HepG2 (cell line): Measurements from ENCODE around the gene NFAT5. TPM values are rescaled to one million over a fixed set of nuclear protein-coding genes. Genes with fewer than 3 reads are reported as not detected.

Experiments used
- BORCS8-MEF2B ChIP-seq: sonication (generic); formaldehyde crosslinking; IDR thresholded peaks from 2 replicates; pipeline ENCODE4 v1.8.0; 2022; ENCODE audit warnings: mild to moderate bottlenecking, missing genetic modification reagents
- CREBL2 ChIP-seq: sonication (generic); formaldehyde crosslinking; IDR thresholded peaks from 2 replicates; pipeline ENCODE4 v1.8.1; 2023; ENCODE audit warnings: missing genetic modification reagents, mild to moderate bottlenecking, borderline replicate concordance
- DMAP1 ChIP-seq: IDR thresholded peaks from 2 replicates; pipeline ENCODE4 v1.6.1; 2016
- FUBP1 ChIP-seq: sonication (generic); formaldehyde crosslinking; IDR thresholded peaks from 2 replicates; pipeline ENCODE4 v1.5.1; 2020; ENCODE audit warnings: missing genetic modification reagents, mild to moderate bottlenecking, borderline replicate concordance
- GPN1 ChIP-seq: sonication (generic); formaldehyde crosslinking; IDR thresholded peaks from 2 replicates; pipeline ENCODE4 v1.5.1; 2020; ENCODE audit warnings: missing genetic modification reagents, borderline replicate concordance
- ISX ChIP-seq: sonication (generic); formaldehyde crosslinking; conservative IDR thresholded peaks from 2 replicates; pipeline ENCODE4 v1.5.0; 2020; ENCODE audit warnings: missing genetic modification reagents
- KAT7 ChIP-seq: IDR thresholded peaks from 2 replicates; pipeline ENCODE4 v1.6.1; 2018; ENCODE audit warnings: borderline replicate concordance, missing compliant biosample characterization
- NONO ChIP-seq, 2 experiments: fragments of 450-650 bp in 1 of 2; sonication (generic) in 1 of 2; formaldehyde crosslinking in 1 of 2; IDR thresholded peaks in 1 of 2; conservative IDR thresholded peaks in 1 of 2; 2 replicates each; pipeline versions ENCODE4 v1.6.1 to v1.8.0; 2017 to 2022; ENCODE audit warnings: mild to moderate bottlenecking in 1 of 2, missing genetic modification reagents in 1 of 2, moderate library complexity in 1 of 2
- RARA ChIP-seq: IDR thresholded peaks from 2 replicates; pipeline ENCODE4 v1.6.1; 2016; ENCODE audit warnings: missing genetic modification reagents, missing compliant biosample characterization
- TARDBP ChIP-seq: sonication (generic); formaldehyde crosslinking; IDR thresholded peaks from 2 replicates; pipeline ENCODE4 v1.8.0; 2022; ENCODE audit warnings: mild to moderate bottlenecking, missing genetic modification reagents
- TSC22D2 ChIP-seq: sonication (generic); formaldehyde crosslinking; IDR thresholded peaks from 2 replicates; pipeline ENCODE4 v1.5.1; 2020; ENCODE audit warnings: missing genetic modification reagents, mild to moderate bottlenecking, borderline replicate concordance
- ZBTB3 ChIP-seq: sonication (generic); formaldehyde crosslinking; IDR thresholded peaks from 2 replicates; pipeline ENCODE4 v1.4.0; 2020; ENCODE audit warnings: low read depth, mild to moderate bottlenecking, moderate library complexity, missing genetic modification reagents, borderline replicate concordance
- ZMAT5 ChIP-seq: sonication (generic); formaldehyde crosslinking; IDR thresholded peaks from 2 replicates; pipeline ENCODE4 v1.5.0; 2020; ENCODE audit warnings: mild to moderate bottlenecking, low read depth, missing genetic modification reagents, borderline replicate concordance
- ZNF10 ChIP-seq: sonication (generic); formaldehyde crosslinking; IDR thresholded peaks from 2 replicates; pipeline ENCODE4 v1.4.0; 2020; ENCODE audit warnings: mild to moderate bottlenecking, low read depth, missing genetic modification reagents, borderline replicate concordance
- ZNF337 ChIP-seq: sonication (generic); formaldehyde crosslinking; IDR thresholded peaks from 2 replicates; pipeline ENCODE4 v1.5.1; 2020; ENCODE audit warnings: missing genetic modification reagents, low read depth, mild to moderate bottlenecking, borderline replicate concordance
- ZNF350 ChIP-seq: sonication (generic); formaldehyde crosslinking; IDR thresholded peaks from 2 replicates; pipeline ENCODE4 v1.4.0; 2020; ENCODE audit warnings: mild to moderate bottlenecking, low read depth, missing genetic modification reagents, borderline replicate concordance
- ZNF431 ChIP-seq: sonication (generic); formaldehyde crosslinking; IDR thresholded peaks from 2 replicates; pipeline ENCODE4 v1.9.0; 2022; ENCODE audit warnings: missing genetic modification reagents, low read depth, mild to moderate bottlenecking, borderline replicate concordance
- ZNF530 ChIP-seq: sonication (generic); formaldehyde crosslinking; IDR thresholded peaks from 2 replicates; pipeline ENCODE4 v1.5.0; 2020; ENCODE audit warnings: low read depth, mild to moderate bottlenecking, missing genetic modification reagents
- ZNF749 ChIP-seq: sonication (generic); formaldehyde crosslinking; IDR thresholded peaks from 2 replicates; pipeline ENCODE4 v1.8.0; 2022; ENCODE audit warnings: mild to moderate bottlenecking, missing genetic modification reagents, moderate library complexity, borderline replicate concordance
- ZNF792 ChIP-seq: IDR thresholded peaks from 2 replicates; pipeline ENCODE4 v1.6.1; 2016
- polyA plus RNA-seq, 8 experiments: library from polyadenylated mRNA; depleted of rRNA in 3 of 8; stranded (reverse) in 7 of 8; unstranded in 1 of 8; fragments of >200 nt; fragmentation: Illumina TruSeq in 4 of 8; extraction: Trizol in 4 of 8; gene quantifications; 2 replicates each; pipeline versions ENCODE4 v1.2.1 to v1.2.3, GENCODE V29; 2011 to 2016; ENCODE audit warnings: low read depth in 4 of 8, missing spikeins in 1 of 8, mixed read lengths in 1 of 8; ENCODE audit not compliant: insufficient read depth in 1 of 8
- total RNA-seq, 5 experiments: library from RNA; depleted of rRNA; stranded (reverse); fragments of >200 nt; fragmentation: Illumina TruSeq; extraction: Trizol; gene quantifications; 2 replicates each; pipeline ENCODE4 v1.2.3, GENCODE V29; 2016; ENCODE audit warnings: low read depth in 1 of 5
- TF ChIP-seq, protein P1 (sequence below): sonication (generic); formaldehyde crosslinking; IDR thresholded peaks from 2 replicates; pipeline ENCODE4 v1.5.0; 2020; ENCODE audit warnings: missing genetic modification reagents
- TF ChIP-seq, protein P2 (sequence below): sonication (generic); formaldehyde crosslinking; IDR thresholded peaks from 2 replicates; pipeline ENCODE4 v1.8.1; 2022; ENCODE audit warnings: mild to moderate bottlenecking, missing genetic modification reagents
- TF ChIP-seq, protein P3 (sequence below): sonication (generic); formaldehyde crosslinking; IDR thresholded peaks from 2 replicates; pipeline ENCODE4 v1.5.0; 2020; ENCODE audit warnings: missing genetic modification reagents

Gene NFAT5
- total and polyA plus RNA-seq, 2 of the 13 experiments (the other 11 are each of a cell fraction or from before 2014, with no cell fraction given), result 20.5 to 54.3 TPM

GRCh38 chr16:69565671-69566239 is at the start of gene NFAT5 (continued):
- TF ChIP-seq, protein P1, sequence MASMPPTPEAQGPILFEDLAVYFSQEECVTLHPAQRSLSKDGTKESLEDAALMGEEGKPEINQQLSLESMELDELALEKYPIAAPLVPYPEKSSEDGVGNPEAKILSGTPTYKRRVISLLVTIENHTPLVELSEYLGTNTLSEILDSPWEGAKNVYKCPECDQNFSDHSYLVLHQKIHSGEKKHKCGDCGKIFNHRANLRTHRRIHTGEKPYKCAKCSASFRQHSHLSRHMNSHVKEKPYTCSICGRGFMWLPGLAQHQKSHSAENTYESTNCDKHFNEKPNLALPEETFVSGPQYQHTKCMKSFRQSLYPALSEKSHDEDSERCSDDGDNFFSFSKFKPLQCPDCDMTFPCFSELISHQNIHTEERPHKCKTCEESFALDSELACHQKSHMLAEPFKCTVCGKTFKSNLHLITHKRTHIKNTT (CRISPR knock-in tag), result no peak
- TF ChIP-seq CREBL2 (CRISPR knock-in tag) (peak; percentile 33; the same call in 1 of the 2 replicates), ZBTB3 (peak; percentile 86; the same call in 1 of the 2 replicates), ZNF792 (CRISPR knock-in tag) (peak; percentile 97), FUBP1 (CRISPR knock-in tag) (peak; percentile 87; the same call in 1 of the 2 replicates), ZNF530 (no peak; the same call in 1 of the 2 replicates), TARDBP (CRISPR knock-in tag) (peak; percentile 95), RARA (CRISPR knock-in tag) (no peak), ZMAT5 (no peak), ISX (CRISPR knock-in tag) (no peak), KAT7 (CRISPR knock-in tag) (peak; percentile 99), ZNF10 (CRISPR knock-in tag) (no peak), ZNF337 (CRISPR knock-in tag) (peak; percentile 66; the same call in 1 of the 2 replicates), ZNF431 (peak; percentile 98), ZNF749 (CRISPR knock-in tag) (peak; percentile 87), TSC22D2 (CRISPR knock-in tag) (peak; percentile 98; the same call in 1 of the 2 replicates), BORCS8-MEF2B (peak; percentile 98), NONO (IDR thresholded peaks at IDR 0.05) (no peak), NONO (CRISPR knock-in tag; conservative IDR thresholded peaks at IDR 0.05) (peak; percentile 99), GPN1 (CRISPR knock-in tag) (no peak), DMAP1 (peak; percentile 89), ZNF350 (peak; percentile 71)
- TF ChIP-seq, protein P2, sequence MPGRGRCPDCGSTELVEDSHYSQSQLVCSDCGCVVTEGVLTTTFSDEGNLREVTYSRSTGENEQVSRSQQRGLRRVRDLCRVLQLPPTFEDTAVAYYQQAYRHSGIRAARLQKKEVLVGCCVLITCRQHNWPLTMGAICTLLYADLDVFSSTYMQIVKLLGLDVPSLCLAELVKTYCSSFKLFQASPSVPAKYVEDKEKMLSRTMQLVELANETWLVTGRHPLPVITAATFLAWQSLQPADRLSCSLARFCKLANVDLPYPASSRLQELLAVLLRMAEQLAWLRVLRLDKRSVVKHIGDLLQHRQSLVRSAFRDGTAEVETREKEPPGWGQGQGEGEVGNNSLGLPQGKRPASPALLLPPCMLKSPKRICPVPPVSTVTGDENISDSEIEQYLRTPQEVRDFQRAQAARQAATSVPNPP (CRISPR knock-in tag), result peak; percentile 85; the same call in 1 of the 2 replicates
- TF ChIP-seq, protein P3, sequence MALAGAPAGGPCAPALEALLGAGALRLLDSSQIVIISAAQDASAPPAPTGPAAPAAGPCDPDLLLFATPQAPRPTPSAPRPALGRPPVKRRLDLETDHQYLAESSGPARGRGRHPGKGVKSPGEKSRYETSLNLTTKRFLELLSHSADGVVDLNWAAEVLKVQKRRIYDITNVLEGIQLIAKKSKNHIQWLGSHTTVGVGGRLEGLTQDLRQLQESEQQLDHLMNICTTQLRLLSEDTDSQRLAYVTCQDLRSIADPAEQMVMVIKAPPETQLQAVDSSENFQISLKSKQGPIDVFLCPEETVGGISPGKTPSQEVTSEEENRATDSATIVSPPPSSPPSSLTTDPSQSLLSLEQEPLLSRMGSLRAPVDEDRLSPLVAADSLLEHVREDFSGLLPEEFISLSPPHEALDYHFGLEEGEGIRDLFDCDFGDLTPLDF (CRISPR knock-in tag), result 0 out of 2 replicates have a peak, but pooled peaks have one; percentile 61
